Brain microvascular endothelial cell (primary cell): ENCODE measurements around the gene DOLPP1.
A peak's percentile ranks its signal among the peaks of the same experiment; 100 is the strongest.
"Not testable (repeated sequence)": the region's sequence is repeated elsewhere in the genome, so short reads cannot be mapped to it uniquely, and the experiment has no call there.

ENCODE experiments used
- DNase-seq: peaks from one replicate; pipeline ENCODE4 v3.0.0-alpha.2; 2020
- H3K27ac ChIP-seq: fragments of 250-450 bp; sonication (Bioruptor Pico); 2 replicates; pipeline ENCODE4 v1.5.1; 2020; ENCODE audit warnings: mild to moderate bottlenecking, moderate library complexity
- H3K27me3 ChIP-seq: fragments of 250-450 bp; sonication (Bioruptor Pico); replicated peaks from 2 replicates; pipeline ENCODE4 v1.5.1; 2020; ENCODE audit warnings: mild to moderate bottlenecking
- H3K36me3 ChIP-seq: fragments of 250-450 bp; sonication (Bioruptor Pico); replicated peaks from 2 replicates; pipeline ENCODE4 v1.5.1; 2020; ENCODE audit warnings: mild to moderate bottlenecking
- H3K4me3 ChIP-seq: 2 replicates; pipeline ENCODE4 v1.5.1; 2011; ENCODE audit warnings: low read depth, mild to moderate bottlenecking, control low read depth, low read length, moderate library complexity
- CTCF ChIP-seq: IDR thresholded peaks from 2 replicates; pipeline ENCODE4 v1.5.1; 2011; ENCODE audit warnings: low read depth, mild to moderate bottlenecking, moderate library complexity, low read length, control low read depth, inconsistent platforms; ENCODE audit errors: missing control alignments
- in situ Hi-C: cut with HindIII; loops from 2 replicates; pipeline ENCODE4 v1.10.0; 2017; ENCODE audit warnings: low sequenced_read_pairs, low pct_ligation_motif_present

Gene DOLPP1

GRCh38 chr9:129109537-129109903 lies 28.6 kb downstream of the DOLPP1 start:
- in situ Hi-C loops: no loop called here
- H3K27ac ChIP-seq: no peak overlapping the region
- no peak for TF ChIP-seq CTCF
- no peak for DNase-seq
- no peak overlapping the region for H3K4me3 ChIP-seq
- H3K27me3 ChIP-seq: no peaks in the 10 kb centered on the region
- no peaks in the 10 kb centered on the region for H3K36me3 ChIP-seq

DNA sequence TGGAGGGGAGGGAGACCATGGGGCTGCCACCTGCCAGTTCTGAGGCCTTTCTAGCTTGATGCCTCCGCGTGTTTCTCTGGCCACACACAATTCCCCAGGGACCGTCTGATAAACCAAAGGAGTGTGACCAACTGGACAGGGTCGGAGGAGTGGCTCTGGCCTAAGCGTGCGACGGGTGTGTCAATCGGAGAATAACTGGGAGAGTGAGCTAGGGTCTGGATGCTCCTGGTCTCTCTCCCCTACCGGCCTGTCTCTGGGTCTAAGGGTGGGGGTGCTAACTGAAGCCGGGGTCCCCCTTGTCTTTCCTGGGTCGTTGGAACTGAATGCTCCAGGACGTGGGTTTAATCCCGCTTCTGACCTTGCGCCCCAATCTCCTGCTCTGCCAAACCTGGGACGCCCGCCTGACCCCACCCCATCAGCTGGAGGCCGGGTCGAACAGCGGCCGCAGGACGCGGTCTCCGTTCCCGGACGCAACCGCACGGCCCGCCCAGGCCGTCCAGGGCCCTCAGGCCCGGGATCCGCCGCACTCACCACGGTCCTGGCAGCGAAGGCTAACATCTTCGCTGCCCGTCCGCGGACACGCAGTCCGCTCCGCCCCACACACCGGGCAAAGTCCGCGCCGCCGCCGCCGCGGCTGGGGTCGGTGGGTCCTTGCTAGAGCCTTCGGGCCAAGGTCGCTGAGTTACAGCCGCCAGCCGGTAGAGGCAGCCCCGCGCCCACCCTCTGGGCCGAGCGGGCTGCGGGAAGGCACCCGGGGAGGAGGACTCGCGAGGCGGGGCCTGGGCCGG lies 29.2 kb downstream of the DOLPP1 start:
- TF ChIP-seq CTCF: no peak
- in situ Hi-C loops: no loop called here
- Histone ChIP-seq H3K36me3 (no peaks in the 10 kb centered on the region), H3K4me3 (peak overlapping the region; percentile 68), H3K27me3 (no peaks in the 10 kb centered on the region), H3K27ac (peak overlapping the region; percentile 13)
- DNase-seq: no peak

GRCh38 chr9:129110740-129111527 lies 30.0 kb downstream of the DOLPP1 start, which contains the start of the genes CRAT and PTPA:
Gene CRAT, minus strand, starts transcription at chr9:129110793. Its CDS starts 284 bp downstream, at chr9:129110509.
Gene PTPA, plus strand, starts transcription at chr9:129111415. Its CDS starts 186 bp downstream, at chr9:129111601.
- no peaks in the 10 kb centered on the region for H3K27me3 ChIP-seq
- peak within 1 kb of the TSS; percentile 92 for H3K4me3 ChIP-seq
- no peaks in the 10 kb centered on the region for H3K36me3 ChIP-seq
- peak; percentile 87 for DNase-seq
- no peak for TF ChIP-seq CTCF
- in situ Hi-C loops: no loop called here
- H3K27ac ChIP-seq: peak within 1 kb of the TSS; percentile 86

DNA sequence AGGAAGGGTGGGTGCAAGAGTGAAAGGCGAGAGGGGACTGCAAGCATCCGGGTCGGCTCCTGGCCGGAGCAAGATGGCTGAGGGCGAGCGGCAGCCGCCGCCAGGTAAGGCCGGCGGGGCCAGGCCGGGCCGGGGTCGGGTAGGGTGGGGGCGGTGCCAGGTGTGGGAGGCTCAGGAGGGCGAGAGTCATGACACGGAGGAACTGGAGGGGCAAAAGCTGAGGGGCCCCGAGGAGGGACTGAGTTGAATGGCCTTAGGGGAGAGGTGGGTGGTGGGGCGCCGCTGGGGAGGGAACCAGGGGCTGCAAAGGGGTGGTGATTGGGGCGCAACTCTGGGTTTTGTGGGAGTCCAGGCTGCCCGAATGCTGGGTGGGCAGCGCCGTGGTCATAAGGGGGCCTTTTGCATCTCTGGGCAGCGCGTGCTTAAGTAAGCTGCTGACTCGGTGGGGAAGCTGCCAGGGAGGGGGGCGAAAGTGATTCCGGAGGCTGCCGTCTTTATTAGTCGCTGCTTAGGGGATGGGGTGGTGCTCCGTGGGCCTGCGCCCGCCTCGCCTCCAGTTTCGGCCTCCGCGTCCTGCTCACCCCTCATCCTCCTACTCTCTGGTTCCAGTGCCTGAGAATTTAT lies 30.7 kb downstream of the DOLPP1 start:
- DNase-seq: peak; percentile 41
- Histone ChIP-seq H3K27ac (peak overlapping the region; percentile 86), H3K4me3 (peak overlapping the region; percentile 92), H3K36me3 (no peaks in the 10 kb centered on the region), H3K27me3 (no peaks in the 10 kb centered on the region)
- TF ChIP-seq CTCF: no peak
- in situ Hi-C loops: no loop called here

DNA sequence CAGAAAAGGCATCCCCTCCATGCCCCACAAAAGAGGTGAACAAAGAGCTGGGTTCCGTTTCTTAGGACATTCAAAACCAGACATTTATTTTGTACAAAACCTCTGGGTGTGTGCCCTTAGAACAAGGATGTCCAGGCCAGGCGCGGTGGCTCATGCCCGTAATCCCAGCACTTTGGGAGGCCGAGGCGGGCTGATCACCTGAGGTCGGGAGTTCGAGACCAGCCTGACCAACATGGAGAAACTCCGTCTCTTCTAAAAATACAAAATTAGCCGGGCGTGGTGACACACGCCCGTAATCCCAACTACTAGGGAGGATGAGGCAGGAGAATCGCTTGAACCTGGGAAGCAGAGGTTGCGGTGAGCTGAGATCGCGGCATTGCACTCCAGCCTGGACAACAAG lies 31.6 kb downstream of the DOLPP1 start:
- H3K27me3 ChIP-seq, H3K27ac ChIP-seq, in situ Hi-C loops, H3K36me3 ChIP-seq, DNase-seq: not testable (repeated sequence)
- peak overlapping the region; percentile 92 for H3K4me3 ChIP-seq
